ENCODE data around the gene GRK5.

Gene GRK5

DNA sequence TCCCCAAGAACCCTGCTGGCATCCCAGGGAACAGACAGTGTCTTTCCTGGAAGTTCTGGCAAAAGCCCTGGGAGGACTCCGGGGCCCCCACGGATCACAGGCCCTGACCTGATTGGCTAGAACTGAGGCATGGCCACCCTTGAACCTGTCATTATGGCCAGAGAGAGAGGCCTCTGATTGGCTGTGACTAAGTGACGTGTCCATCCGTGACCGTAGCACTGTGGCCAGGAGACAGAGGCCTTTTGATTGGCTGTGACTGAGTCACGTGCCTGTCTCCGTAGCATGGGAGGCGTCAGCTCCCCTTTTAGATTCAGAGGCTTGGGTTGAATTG is 171.3 kb downstream of the GRK5 start:
- DNase-seq (ENCODE audit: low spot score): no peak

DNA sequence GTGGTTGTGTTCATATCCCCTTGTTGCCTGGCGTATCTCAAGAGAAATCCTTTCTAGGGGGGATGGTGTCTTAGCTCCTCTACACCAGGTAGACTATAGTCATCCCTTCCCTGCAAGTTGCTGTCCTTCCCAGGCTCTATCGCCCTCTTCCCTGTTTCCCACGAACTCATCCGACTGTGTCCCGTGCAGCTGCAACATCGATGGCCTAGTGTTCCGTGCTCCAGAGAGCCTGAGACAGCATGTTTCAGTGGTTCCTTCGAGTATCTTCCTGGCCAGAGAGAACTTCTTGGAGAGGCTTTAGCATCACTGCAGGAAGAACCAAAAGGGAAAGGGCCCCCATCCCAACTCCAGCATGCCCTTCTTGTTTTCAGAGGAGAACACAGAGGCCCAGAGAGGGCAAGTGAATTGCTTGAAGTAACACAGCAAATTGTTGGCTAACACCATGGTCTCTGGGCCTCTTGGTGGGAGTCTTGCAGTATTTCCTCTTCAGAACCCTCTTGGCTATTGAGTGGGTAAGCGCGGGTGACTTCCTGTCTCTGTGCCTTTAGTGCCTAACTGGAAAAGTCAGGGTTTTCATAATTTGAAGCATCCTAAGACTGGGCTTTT is 172.2 kb downstream of the GRK5 start:
- no peak for DNase-seq (ENCODE audit: low spot score)

DNA sequence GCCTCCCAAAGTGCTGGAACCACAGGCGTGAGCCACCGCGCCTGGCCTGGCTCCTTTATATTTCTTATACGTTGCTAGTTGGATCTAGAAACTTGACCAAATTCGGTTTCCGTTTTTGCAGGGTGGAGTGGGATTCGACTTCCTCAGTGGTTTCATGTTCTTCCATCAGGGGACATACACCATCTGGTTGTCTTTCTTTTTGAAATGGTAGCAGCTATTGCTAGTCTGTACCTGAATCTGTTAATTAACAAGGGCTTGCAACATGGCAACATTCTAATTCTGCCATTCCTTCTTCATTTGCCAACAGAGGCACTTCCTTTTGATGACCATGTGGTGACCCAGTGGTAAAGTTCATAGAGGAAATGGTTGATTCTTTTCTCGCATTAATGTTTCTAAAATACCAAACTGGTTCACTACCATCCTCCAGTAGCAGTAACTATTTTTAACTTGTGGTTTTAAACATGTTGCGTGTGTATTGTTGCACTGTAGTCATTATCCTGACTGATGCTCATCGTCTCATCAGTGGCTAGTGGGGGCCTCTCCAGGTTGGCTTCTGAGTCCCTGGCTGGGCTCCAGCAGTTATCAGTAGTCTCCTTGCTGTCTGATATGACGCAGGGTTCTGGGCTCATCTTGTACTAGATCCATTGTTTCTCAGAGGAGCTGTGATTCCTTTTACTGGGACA is 175.9 kb downstream of the GRK5 start:
- peak; percentile 36 for DNase-seq (ENCODE audit: low spot score)

DNA sequence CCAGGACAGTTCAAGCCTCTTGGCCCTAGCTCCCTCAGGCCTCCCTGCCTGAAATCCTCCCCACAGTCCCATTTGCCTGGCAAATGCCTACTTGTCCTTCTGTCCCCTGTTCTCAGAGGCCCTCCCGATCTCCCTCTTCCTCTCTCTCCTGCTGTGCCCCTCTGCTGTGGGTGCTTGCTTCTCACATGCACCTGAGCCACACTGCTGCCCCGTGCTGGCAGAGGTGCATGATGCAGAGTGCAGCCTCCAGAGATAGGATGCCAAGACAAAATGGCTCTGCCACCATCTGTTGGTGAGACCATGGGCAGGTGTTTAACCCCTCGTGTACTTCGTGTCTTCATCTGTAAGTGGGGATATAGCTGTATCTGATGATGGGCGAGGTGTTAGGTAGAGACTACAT is 176.8 kb downstream of the GRK5 start:
- DNase-seq (ENCODE audit: low spot score): no peak

DNA sequence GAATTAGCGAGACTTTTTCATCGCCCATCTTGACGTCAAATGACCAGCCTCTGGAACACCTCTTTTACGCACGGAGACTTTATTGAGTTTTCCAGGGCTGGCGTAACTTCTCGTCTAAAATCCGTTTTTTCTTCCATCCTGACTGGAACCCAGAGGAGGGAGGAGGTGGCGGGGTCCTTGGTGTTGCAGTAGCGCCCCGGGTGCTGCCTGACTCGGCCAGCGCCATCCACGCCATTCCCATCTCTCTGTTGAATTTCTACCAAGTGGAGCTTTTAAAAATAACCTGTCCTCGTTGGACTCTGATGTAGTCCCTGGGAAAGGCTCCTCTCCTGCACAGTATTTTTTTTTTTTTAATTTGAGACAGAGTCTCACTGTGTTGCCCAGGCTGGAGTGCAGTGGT is 179.3 kb downstream of the GRK5 start:
- no peak for DNase-seq (ENCODE audit: low spot score)

DNA sequence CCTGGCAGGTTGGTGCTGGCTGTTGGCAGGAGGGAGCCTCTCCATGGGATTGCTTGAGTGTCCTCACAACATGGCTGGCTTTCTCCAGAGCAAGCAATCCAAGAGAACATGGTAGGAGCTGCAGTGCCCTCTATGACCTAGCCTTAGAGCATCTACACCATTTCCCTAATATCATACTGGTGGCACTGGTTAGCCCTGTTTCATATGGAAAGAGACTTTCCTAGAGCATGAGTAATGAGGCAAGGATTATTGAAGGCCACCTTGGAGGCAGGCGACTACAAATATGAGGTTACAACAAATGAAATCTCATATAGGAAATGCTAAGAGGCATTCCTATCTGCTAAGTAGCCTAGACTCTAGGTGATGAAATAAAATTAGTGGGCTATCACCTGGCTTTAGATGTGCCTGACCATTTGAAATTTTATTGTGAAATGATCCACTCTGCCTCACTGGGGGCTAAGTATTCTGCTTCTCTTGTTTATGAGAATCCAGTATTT is 181.5 kb downstream of the GRK5 start:
- no peak for DNase-seq (ENCODE audit: low spot score)

DNA sequence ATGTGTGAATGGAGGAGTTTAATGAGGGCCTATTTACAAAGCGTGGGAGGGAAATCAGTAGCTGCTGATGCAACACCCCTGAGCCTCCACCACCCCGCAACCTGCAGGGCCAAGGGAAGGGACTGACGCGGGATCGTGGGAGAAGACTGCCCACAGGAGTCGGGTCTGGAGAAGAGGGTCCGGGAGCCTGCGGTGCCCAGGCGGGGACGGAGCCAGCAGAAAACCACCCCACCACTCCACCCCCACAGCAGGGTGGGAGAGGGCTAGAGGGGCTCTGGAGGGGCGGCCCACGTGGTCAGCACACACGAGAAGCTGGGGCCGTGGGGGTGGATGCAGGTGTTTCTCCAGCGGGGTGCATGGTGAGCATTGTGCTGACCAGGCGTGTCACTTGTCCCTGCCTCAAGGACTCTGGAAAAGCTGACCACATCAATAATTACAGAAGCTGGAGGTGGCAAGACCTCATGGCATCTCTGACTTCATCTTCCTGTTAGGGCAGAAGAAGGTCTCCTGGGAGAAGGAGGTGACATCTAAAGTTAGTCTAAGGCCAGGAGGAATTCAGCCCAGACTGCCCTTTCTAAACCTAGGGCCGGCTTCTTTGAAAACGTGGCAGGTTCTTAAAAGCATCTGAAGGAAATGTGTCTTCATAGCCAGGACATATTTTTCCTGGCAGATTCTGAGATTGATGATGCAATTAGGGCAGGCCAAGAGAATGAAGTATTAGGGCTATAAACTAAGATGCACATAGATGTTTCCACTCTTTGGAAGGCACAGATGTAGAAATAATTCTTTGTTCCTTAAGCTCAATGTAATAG is 184.3 kb downstream of the GRK5 start:
- DNase-seq (ENCODE audit: low spot score): no peak

DNA sequence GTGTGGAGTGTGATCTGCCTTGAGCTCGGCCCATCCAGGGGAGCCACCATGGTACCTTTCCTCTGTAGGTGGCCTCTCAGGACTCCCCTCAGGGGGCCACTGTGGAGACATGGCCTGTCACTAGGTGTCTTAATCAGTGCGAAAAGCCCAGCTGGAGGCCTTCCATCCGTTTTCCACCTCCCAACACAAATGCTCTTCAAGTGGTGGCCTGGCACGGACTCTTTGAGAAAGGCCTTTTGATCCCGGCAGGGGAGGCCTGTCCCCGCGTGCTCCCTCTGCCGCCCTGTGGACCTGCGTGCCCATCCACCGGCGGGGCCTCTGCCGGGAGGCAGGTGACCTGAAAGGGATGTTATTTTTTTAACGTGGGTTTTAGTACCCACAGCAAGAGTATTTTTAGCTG is 185.6 kb downstream of the GRK5 start:
- no peak for DNase-seq (ENCODE audit: low spot score)

DNA sequence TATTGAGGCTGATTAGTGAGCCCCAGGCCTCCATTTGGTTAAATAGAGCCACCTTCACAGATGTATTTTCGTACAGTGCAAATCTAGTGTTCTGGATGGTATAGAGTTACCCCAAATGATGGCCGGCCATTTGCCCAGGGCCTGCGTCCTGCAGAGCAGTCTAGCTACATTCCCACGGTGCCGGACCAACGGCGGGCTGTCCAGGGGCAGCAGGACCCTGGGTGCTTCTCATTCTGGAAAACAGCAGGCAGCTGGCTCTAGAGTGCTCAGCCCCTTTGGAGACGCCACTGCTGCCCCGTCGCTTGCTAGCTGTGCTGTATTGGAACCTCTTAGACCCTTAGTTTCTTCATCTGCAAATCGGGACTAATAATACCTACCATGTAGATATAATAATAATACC is 186.1 kb downstream of the GRK5 start:
- no peak for DNase-seq (ENCODE audit: low spot score)

DNA sequence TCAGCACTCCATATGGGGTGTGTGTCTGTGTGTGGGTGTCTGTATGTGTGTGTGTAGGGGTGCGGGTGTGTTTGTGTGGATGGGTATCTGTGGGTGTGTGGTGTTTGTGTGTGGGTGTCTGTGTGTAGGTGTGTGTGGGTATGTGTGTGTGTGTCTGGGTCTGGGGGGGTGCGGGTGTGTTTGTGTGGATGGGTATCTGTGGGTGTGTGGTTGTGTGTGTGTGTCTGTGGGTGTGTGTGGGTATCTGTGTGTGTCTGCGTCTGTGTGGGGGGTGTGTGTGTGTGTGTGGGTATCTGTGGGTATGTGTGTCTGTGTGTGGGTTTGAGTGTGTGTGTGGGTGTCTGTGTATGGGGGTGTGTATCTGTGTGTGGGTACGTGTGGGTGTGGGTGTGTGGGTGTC is 186.5 kb downstream of the GRK5 start:
- DNase-seq (ENCODE audit: low spot score): no peak

DNA sequence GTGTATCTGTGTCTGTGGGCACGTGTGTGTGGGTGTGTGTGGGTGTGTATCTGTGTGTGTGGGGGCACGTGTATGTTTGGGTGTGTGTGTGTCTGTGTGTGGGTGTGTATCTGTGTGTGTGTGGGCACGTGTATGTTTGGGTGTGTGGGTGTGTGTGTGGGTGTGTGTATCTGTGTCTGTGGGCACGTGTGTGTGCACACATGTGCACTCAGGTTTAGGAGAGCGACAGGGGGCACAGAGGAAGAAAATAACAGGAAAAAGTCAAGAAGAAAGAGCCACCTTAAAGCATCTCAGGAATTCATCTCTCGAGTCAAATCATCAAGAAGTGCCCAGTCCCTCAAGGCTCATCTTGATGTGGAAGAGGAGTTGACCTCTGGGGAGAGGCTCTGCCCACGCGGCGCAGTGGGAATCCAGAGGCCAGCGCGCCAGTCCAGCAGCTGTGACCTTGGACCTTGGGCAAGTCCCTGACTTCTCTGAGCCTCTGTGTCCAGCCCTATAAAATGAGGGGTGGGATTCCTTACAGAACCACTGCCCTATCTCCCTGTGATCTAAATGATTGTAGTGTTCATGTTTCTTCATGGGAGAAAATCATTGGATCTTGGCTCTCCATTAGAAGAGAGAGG is 187.4 kb downstream of the GRK5 start:
- DNase-seq (ENCODE audit: low spot score): no peak

DNA sequence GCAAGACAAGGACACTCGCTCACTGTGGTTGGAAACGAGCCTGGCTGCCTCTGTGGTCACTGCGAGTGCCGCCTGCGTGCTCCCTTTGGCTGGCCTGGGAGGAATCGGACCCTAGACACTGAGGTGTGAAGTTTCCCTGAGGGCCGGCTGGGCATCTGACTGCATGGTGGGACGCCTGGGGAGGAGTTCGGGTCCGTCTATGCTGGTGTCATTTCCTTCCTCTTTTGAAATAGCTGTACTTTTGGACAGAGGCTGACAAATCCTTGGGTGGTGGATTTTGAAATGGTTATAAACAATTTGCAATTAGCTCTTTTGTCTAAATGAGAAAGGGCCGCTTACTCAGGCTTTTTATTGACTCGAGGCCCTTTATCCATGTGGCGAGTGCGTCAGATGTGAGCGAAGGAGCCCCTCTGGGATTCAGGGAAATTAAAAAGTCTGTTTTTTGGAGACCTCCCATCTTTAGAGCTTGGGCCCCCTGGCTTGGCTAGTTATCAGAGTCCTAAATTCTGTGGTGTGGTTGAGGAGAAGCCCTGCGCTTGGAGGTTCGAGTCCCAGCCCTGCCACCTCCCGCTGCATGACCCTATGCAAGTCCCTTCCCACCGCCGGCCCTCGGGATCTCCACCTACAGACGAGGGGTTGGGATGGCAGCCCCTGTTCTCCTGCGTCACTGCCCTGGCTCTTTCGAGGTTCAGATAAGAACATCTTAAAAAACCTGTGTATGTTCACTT is 188.1 kb downstream of the GRK5 start:
- no peak for DNase-seq (ENCODE audit: low spot score)

DNA sequence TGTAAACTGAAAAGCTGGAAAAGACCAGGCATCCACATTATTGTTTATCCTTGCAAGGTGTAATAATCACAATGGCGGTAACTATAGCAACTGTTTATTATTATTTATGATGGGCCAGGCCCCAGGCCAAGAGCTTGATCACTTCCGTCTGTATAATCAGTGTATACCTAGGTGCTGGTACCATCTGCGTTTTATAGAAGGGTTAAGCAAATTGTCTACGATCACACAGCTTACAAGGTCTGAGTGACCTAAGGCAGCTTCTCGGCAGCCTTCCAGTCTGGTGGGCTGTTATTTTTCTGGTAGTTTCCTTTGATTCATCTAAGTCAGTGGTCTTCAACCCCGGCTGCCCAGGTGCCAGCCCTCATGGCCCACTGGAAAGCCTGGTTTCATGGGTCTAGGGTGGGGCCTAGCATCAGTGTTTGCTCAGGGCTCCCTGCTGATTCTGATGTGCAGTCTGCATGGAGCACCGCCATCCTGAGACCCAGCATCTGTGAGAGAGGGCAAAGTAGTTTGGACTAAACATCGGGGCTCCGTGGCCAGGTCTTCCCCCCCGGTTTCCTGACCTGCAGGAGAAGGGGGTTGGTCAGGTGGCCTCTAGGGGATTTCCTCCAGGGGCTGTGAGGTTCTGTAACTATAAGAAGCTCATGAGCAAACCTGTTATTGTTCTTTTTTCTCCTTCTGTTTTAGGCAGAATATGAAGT is 188.8 kb downstream of the GRK5 start:
- no peak for DNase-seq (ENCODE audit: low spot score)

DNA sequence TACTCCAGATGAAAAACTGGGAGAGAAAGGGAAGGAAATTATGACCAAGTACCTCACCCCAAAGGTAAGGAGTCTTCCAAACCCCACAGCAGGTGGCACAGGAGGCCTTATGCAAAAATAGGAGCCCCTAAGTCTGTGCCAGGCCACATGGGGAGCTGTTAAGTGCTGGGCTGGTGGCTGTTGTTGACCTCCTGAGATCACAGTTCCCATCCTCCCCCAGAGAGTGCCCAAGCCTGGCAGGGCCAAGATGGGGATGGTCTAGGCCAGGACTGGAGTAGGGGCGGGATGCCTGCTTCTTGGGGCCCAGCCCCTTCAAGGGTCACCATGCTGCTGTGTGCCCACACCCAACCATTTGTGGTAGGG is 189.3 kb downstream of the GRK5 start:
- DNase-seq (ENCODE audit: low spot score): no peak

DNA sequence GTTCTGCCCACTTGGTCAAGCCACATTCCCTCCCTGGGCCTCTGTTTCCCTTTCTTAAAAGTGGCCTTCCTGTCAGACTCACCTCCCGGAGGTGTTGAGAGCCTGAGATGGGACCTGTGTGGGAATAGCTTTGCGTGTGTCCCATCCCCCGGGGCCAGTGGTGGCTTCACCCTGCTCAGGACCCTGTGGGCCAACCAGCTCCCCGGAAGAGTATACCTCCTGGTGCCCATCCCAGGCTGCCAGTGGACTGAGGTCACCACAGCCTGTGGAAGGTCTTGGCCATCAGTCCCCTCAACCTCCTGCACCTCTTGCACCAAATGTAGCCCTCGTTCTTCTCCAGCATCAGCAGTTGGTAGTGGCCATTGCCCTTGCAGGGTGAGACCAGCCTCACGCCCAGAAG is 190.0 kb downstream of the GRK5 start:
- no peak for DNase-seq (ENCODE audit: low spot score)

DNA sequence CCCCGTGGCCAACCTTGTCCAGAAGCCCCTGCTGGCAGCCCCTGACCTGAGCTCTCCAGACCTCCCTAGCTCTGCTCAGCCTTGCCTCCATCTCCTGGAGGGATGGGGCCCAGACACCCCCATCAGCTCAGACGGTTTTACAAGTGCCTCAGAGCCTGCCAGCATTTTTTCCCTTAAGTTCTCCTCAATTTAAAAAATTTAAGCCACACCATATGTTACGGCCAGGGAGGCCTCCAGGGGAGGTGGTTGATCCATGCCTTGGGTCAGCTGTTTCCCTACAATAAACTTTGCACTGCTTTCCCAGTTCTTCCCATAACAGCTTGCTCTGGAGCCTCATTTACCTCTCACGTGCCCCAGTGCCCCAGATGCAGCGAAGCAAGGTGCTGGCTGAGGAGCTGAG is 191.6 kb downstream of the GRK5 start:
- no peak for DNase-seq (ENCODE audit: low spot score)

DNA sequence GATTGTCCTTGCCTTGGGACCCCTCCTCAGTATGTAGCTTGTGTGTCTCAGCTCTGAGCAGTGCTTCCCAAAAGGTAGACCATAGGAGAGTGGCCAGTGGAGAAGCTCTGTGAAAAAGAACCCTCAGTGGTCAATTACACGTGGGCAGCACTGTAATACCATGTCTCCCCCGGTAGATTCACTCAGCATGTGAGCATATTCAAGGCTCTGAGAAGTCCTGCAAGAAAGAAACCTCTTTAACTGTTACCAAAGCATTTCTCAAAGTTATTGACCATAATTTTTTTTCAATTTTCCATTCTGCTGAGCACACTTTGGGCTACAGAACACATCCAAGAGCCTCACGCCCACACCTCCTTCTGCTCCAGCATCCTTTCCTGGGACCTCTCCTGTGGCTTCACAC is 192.1 kb downstream of the GRK5 start:
- DNase-seq (ENCODE audit: low spot score): no peak

DNA sequence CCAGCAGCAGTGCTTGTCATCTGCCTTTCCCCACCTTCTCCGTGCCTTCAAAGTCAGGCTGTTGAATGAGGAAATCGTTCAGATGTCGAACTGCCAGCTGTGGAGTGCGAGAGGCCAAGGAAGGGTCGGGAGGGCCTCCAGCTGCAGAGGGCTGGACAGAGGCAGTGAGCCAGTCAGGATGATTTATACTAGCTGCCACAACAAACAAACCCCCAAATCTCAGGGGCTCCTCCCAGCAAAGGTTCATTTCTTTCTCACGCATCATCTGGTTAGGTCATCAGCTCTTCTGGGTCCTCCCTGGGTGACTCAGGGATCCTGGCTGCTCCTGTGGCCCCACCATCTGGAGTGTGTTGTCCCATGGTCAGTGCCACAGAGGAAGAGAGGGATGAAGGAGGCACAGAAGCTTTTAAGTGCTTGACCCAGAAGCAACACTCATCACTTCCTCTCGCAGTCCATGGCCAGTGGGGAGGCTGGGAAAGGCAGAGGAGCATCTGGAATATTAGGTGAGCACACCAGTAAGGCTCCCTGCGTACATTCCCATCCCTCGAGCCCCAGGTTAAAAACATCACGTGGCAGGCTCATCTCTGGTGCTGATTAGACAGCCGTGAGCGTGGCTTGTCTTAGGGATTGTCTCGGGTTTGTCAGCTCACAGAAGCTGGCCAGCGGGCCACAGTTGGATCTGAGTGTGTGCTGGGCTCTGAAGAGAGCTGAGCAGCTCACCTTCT is 194.5 kb downstream of the GRK5 start:
- DNase-seq (ENCODE audit: low spot score): no peak

DNA sequence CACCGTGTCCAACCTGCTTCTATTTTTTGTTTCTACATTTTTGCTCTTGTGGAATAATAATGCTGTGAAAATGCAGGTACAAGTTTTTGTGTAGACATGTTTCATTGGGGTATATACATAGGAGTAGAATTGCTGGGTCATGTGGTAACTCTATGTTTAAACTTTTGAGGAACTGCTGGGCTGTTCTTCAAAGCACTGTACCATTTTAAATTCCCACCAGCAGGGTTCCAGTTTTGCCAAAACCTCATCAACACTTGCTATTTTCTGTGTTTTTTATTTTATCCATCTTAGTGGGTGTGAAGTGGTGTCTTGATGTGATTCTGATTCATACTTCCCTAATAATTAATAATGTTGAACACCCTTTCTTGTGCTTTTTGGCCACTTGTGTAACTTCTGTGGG is 196.6 kb downstream of the GRK5 start:
- DNase-seq (ENCODE audit: low spot score): no peak

DNA sequence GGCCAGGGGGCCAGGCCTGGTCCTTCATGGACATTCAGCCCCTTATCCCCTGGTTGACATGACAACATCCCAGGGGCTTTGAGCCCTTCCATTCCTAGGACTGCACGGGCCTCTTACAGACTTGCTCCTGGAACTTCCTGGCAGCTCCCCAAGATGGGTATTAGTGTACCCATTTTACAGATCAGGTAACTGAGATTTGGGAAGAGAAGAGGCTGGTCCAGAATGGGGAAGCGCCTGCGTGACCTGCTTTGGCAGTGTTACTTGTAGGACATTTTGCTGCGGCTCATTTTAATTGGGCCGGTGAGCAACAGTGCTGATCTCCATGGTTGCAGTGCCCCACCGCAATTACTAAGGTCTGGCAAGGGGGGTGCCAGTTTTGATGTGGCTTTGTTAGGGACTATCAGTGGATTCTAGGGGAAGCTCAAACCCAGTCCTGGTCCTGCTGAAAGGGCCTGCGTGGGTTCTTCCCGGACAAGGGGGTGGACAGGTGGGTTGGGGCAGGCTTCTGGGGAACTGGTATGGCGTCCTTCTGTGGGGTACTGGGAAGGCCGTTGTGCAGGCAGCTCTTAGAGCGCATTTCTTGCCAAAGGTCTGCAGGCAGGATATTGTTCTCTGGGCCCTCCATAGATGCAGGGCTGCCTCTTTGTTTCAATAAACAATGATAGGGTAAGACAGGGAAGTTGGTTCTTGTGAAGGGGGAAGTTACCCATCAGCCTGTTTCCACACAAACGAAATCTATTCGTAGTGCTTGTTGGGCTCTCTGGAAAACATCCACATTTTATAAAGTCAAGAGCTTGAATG is 197.5 kb downstream of the GRK5 start:
- DNase-seq (ENCODE audit: low spot score): no peak

All from CD4-positive, alpha-beta T cell treated with Interleukin-6 at 100 ng/mL for 8 hours (primary cell).